Naive thymus-derived CD8-positive, alpha-beta T cell (primary cell): ENCODE results near the gene KRT31. TPM values are rescaled to one million over a fixed set of nuclear protein-coding genes. Genes with fewer than 3 reads are reported as not detected.
"Not testable (repeated sequence)": the region's sequence is repeated elsewhere in the genome, so short reads cannot be mapped to it uniquely, and the experiment has no call there.

Source experiments
- ATAC-seq, 2 donors: fragments of 150-1000 bp; cut with Tn5 transposase in 1 of 2; sonication (Bioruptor Pico), chemical (Tn5 transposase) in 1 of 2; 1 replicate in 1 of 2; 2 replicates in 1 of 2; pipeline ENCODE4 v1.10.0; 2021; ENCODE audit warnings: mild to moderate bottlenecking in 2 of 2, moderate library complexity in 2 of 2
- POLR2A ChIA-PET: fragments of 350-600 bp; sonication (Branson Sonifier 250); formaldehyde crosslinking; loops from one replicate; lab custom pipeline; 2021; ENCODE audit warnings: antibody characterized with exemption; lab: Charles Lee
- DNase-seq, 10 donors: peaks; one replicate each; pipeline versions ENCODE4 v3.0.0 to v3.0.0-alpha.2; 2020 to 2022
- H3K27ac Mint-ChIP-seq, 10 donors: one replicate each; pipeline ENCODE4 v1.8.0; 2020 to 2022; ENCODE audit warnings: mild to moderate bottlenecking in 10 of 10, mixed read lengths in 10 of 10, moderate library complexity in 4 of 10, inconsistent platforms in 1 of 10
- H3K27me3 Mint-ChIP-seq, 5 donors: one replicate each; pipeline ENCODE4 v1.8.0; 2021 to 2022; ENCODE audit warnings: mixed read lengths in 5 of 5
- H3K36me3 Mint-ChIP-seq, 3 donors: one replicate each; pipeline ENCODE4 v1.8.0; 2020 to 2022; ENCODE audit warnings: mixed read lengths in 3 of 3, mild to moderate bottlenecking in 2 of 3, inconsistent platforms in 1 of 3
- H3K4me1 Mint-ChIP-seq, 4 donors: one replicate each; pipeline ENCODE4 v1.8.0; 2021 to 2022; ENCODE audit warnings: mixed read lengths in 4 of 4
- H3K4me3 Mint-ChIP-seq, 10 donors: one replicate each; pipeline ENCODE4 v1.8.0; 2020 to 2022; ENCODE audit warnings: mild to moderate bottlenecking in 10 of 10, mixed read lengths in 10 of 10, moderate library complexity in 6 of 10, inconsistent platforms in 1 of 10
- H3K9me3 Mint-ChIP-seq, 9 donors: one replicate each; pipeline ENCODE4 v1.8.0; 2020 to 2022; ENCODE audit warnings: mixed read lengths in 9 of 9, mild to moderate bottlenecking in 3 of 9, inconsistent platforms in 1 of 9, moderate library complexity in 1 of 9
- polyA plus RNA-seq, 3 donors: library from polyadenylated mRNA; unstranded; fragments of 300-500 nt; fragmentation: Illumina TruSeq; gene quantifications; one replicate each; pipeline ENCODE4 v1.2.3, GENCODE V29; 2021
- total RNA-seq, 8 experiments: library from RNA in 2 of 8; stranded (reverse) in 2 of 8; gene quantifications; one replicate each; pipeline ENCODE4 v1.2.3 and lab custom pipeline; 2021 to 2026

Gene KRT31
- total and polyA plus RNA-seq, 5 experiments from 2014 or later: not detected

DNA sequence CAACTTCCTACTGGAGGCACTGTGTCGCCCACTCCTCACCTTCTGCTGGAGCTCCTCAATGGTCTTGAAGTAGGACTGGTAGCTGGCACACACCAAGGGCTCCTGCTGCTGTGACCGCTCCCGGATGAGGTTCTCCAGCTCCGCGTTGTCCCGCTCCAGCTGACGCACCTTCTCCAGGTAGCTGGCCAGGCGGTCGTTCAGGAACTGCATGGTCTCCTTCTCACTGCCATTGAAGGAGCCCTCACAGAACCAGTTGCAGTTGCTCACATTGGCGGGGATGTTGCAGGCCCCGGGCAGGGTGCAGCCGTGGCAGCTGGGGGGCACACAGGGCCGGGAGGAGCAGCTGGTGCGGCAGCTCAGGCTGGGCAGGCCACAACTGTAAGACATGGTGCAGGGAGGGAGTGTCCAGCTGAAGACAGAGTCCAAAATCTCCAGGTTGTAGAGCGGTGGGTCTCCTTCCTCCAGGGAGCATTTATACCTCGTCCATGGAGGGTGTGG is 47.0 kb downstream of the KRT31 start, which contains the start of gene KRT33A:
TSS of gene KRT33A (minus strand) at position 448 of the 498 bp plus-strand sequence. CDS start at position 387, 61 bp downstream.
- POLR2A ChIA-PET: interaction anchor here (0.7 to 1.1 kb wide), 2 partner anchors 9 to 24 kb away, joined by 3 to 5 read pairs; no protein-coding TSS in a partner anchor
- H3K27me3 Mint-ChIP-seq, H3K4me3 Mint-ChIP-seq, H3K36me3 Mint-ChIP-seq, DNase-seq, ATAC-seq: not testable (repeated sequence)
- Mint-ChIP-seq H3K27ac (peak within 1 kb of the TSS in 5 of 10 donors; percentile 6 to 62 (median 45)), H3K9me3 (peaks cover 0 to 11% (median 0%) of the 10 kb centered on the region in 9 donors), H3K4me1 (peaks cover 10 to 23% (median 13%) of the 10 kb centered on the region in 4 donors)

DNA sequence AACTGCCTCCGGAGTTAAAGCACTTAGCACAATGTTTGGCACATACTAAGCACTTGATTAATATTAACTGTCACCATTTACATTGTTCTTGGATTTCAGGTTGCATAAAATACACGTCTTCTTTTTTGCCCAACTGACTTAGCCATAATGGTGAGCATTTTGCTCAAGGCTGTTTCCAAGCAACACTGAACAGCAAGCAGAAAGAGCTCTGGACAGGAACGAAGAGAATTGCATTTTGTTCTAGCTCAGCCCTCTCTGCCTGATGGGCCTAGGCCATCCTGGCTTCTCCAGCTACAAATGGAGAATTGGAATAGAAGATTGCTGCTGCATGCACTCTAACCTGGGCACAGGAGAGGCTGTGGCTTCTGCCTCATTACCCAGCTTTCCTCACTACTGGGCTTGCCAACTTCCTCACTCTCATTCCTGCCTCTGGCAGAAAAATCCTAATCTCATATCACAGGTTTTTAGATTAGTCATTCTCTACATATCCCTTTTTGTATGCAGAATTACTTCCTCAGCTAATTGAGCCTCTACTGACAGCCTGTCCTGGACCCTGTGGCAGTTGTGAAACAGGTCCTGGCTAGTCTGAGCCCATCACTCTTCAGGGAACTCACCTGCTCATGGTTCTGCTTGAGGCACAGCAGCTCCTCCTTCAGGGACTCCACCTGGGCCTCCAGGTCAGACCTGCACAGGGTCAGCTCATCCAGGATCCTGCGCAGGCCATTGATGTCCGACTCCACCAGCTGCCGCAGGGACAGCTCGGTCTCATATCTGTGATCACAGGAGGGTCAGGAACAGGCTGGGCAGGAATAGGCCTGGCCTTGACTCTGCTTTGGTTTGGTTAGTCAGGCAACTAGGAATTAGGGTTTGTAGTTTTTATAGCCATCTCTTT is 49.3 kb downstream of the KRT31 start:
- no peak overlapping the region for H3K4me3 Mint-ChIP-seq

DNA sequence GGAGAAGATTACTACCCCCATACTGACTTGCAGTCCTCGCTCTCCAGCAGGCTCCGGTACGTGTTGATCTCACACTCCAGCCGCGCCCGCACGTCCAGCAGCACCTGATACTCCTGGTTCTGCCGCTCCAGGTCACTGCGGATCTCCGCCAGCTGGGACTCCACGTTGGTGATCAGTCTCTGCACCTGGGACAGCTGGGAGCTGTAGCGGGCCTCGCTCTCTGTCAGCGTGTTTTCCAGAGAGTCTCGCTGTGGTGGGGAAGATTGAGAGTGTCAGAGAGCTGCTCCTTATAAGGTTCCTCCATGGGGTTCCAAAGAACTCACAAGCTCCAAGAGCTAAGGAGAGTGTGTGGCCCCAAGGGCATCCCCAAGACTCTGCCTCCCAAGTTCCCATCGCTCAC is 51.0 kb downstream of the KRT31 start:
- Mint-ChIP-seq H3K36me3 (peaks cover 0 to 16% (median 11%) of the 10 kb centered on the region in 3 donors), H3K4me1 (peaks cover 18 to 34% (median 26%) of the 10 kb centered on the region in 4 donors), H3K27ac (peak overlapping the region in 1 of 10 donors; percentile 51), H3K9me3 (peaks cover 0 to 23% (median 10%) of the 10 kb centered on the region in 9 donors)
- POLR2A ChIA-PET: interaction anchor here (1.1 kb wide), 1 partner anchor 22 kb away, joined by 3 read pairs; no protein-coding TSS in a partner anchor
- not testable (repeated sequence) for H3K4me3 Mint-ChIP-seq, DNase-seq, H3K27me3 Mint-ChIP-seq, ATAC-seq

More for the DNA sequence above, 49.3 kb downstream of the KRT31 start:
- DNase-seq (no peak), ATAC-seq (no peak)
- peaks cover 0 to 16% (median 4%) of the 10 kb centered on the region in 9 donors for H3K9me3 Mint-ChIP-seq
- peaks cover 12 to 27% (median 19%) of the 10 kb centered on the region in 4 donors for H3K4me1 Mint-ChIP-seq
- H3K27me3 Mint-ChIP-seq: peaks cover 0 to 8% (median 0%) of the 10 kb centered on the region in 5 donors
- peaks cover 0 to 9% (median 4%) of the 10 kb centered on the region in 3 donors for H3K36me3 Mint-ChIP-seq
- POLR2A ChIA-PET: interaction anchor here (1.0 kb wide), 1 partner anchor 40 kb away, joined by 3 read pairs; no protein-coding TSS in a partner anchor
- H3K27ac Mint-ChIP-seq: peak overlapping the region in 1 of 10 donors; percentile 72

DNA sequence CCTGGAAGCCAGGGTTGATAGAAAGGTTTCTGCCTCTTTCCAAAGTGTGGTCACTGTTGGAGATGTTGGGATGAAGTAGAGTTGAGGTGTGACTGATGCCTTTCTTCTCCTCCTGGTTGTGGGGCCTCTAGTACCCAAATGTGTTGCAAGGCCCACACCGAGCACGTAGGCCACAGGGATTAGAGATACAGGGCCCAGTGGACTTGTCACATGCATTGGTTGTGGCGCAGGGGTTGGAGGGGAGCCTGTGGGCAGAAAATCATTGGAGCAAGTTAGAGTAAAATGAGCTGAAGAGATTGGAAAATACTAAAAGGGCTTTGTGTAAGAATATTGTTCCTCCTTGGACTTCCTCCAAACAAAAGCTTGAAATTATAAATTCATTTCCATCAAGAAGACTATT is 51.4 kb downstream of the KRT31 start:
- ATAC-seq (no peak), DNase-seq (no peak)
- Mint-ChIP-seq H3K36me3 (peaks cover 0 to 16% (median 11%) of the 10 kb centered on the region in 3 donors), H3K4me1 (peaks cover 18 to 38% (median 28%) of the 10 kb centered on the region in 4 donors), H3K27ac (peak overlapping the region in 4 of 10 donors; percentile 34 to 78 (median 56)), H3K9me3 (peaks cover 0 to 24% (median 10%) of the 10 kb centered on the region in 9 donors), H3K27me3 (peaks cover 0 to 1% (median 0%) of the 10 kb centered on the region in 5 donors), H3K4me3 (no peak overlapping the region)
- POLR2A ChIA-PET: interaction anchor here (1.1 kb wide), 1 partner anchor 22 kb away, joined by 3 read pairs; no protein-coding TSS in a partner anchor

Other genes with a start within 250 kb of the KRT31 start
Only the 30 nearest of the 31 such genes appear.
- gene KRTAP4-4, start 236.9 kb downstream of the KRT31 start, total RNA-seq: not detected
- gene KRTAP4-4, start 236.9 kb downstream of the KRT31 start, polyA plus RNA-seq: not detected
- gene KRTAP4-3, start 229.4 kb downstream of the KRT31 start, total RNA-seq: not detected
- not detected for gene KRTAP4-3, start 229.4 kb downstream of the KRT31 start, polyA plus RNA-seq
- not detected for gene KRTAP4-2, start 219.4 kb downstream of the KRT31 start, total RNA-seq
- gene KRTAP4-2, start 219.4 kb downstream of the KRT31 start, polyA plus RNA-seq: not detected
- not detected for gene KRTAP4-1, start 212.7 kb downstream of the KRT31 start, total RNA-seq
- not detected for gene KRTAP4-1, start 212.7 kb downstream of the KRT31 start, polyA plus RNA-seq
- not detected for gene KRTAP9-1, start 207.7 kb downstream of the KRT31 start, total RNA-seq
- gene KRTAP9-1, start 207.7 kb downstream of the KRT31 start, polyA plus RNA-seq: not detected
- not detected for gene KRTAP9-2, start 171.0 kb downstream of the KRT31 start, total RNA-seq
- gene KRTAP9-2, start 171.0 kb downstream of the KRT31 start, polyA plus RNA-seq: not detected
- not detected for gene KRTAP9-3, start 165.2 kb downstream of the KRT31 start, total RNA-seq
- not detected for gene KRTAP9-3, start 165.2 kb downstream of the KRT31 start, polyA plus RNA-seq
- gene KRTAP9-8, start 159.6 kb downstream of the KRT31 start, total RNA-seq: not detected
- not detected for gene KRTAP9-8, start 159.6 kb downstream of the KRT31 start, polyA plus RNA-seq
- gene KRTAP9-4, start 147.9 kb downstream of the KRT31 start, total RNA-seq: not detected
- not detected for gene KRTAP9-4, start 147.9 kb downstream of the KRT31 start, polyA plus RNA-seq
- not detected for gene KRTAP9-9, start 142.2 kb downstream of the KRT31 start, total RNA-seq
- not detected for gene KRTAP9-9, start 142.2 kb downstream of the KRT31 start, polyA plus RNA-seq
- gene KRTAP9-6, start 132.2 kb downstream of the KRT31 start, total RNA-seq: not detected
- gene KRTAP9-6, start 132.2 kb downstream of the KRT31 start, polyA plus RNA-seq: not detected
- gene KRTAP9-7, start 121.9 kb downstream of the KRT31 start, total RNA-seq: not detected
- gene KRTAP9-7, start 121.9 kb downstream of the KRT31 start, polyA plus RNA-seq: not detected
- gene KRTAP29-1, start 94.8 kb downstream of the KRT31 start, total RNA-seq: not detected
- 1 to 10 TPM in 1 of 3 donors, not detected in 2; 1.1 TPM for gene KRTAP29-1, start 94.8 kb downstream of the KRT31 start, polyA plus RNA-seq
- under 1 TPM in 1 of 2 experiments, not detected in 1; 0.23 TPM for gene KRTAP16-1, start 88.3 kb downstream of the KRT31 start, total RNA-seq
- under 1 TPM in 1 of 3 donors, not detected in 2; 0.12 TPM for gene KRTAP16-1, start 88.3 kb downstream of the KRT31 start, polyA plus RNA-seq
- not detected for gene KRTAP17-1, start 81.9 kb downstream of the KRT31 start, total RNA-seq
- gene KRTAP17-1, start 81.9 kb downstream of the KRT31 start, polyA plus RNA-seq: not detected
- not detected for gene KRT33A, start 46.8 kb downstream of the KRT31 start, total RNA-seq
- gene KRT33A, start 46.8 kb downstream of the KRT31 start, polyA plus RNA-seq: not detected
- not detected for gene KRT33B, start 27.8 kb downstream of the KRT31 start, total RNA-seq
- gene KRT33B, start 27.8 kb downstream of the KRT31 start, polyA plus RNA-seq: not detected
- not detected for gene KRT34, start 15.3 kb downstream of the KRT31 start, total RNA-seq
- not detected for gene KRT34, start 15.3 kb downstream of the KRT31 start, polyA plus RNA-seq
- not detected for gene KRT37, start 27.0 kb upstream of the KRT31 start, total RNA-seq
- not detected for gene KRT37, start 27.0 kb upstream of the KRT31 start, polyA plus RNA-seq
- gene KRT38, start 43.4 kb upstream of the KRT31 start, total RNA-seq: not detected
- gene KRT38, start 43.4 kb upstream of the KRT31 start, polyA plus RNA-seq: not detected
- not detected for gene KRT32, start 69.8 kb upstream of the KRT31 start, total RNA-seq
- not detected for gene KRT32, start 69.8 kb upstream of the KRT31 start, polyA plus RNA-seq
- not detected for gene KRT35, start 83.5 kb upstream of the KRT31 start, total RNA-seq
- gene KRT35, start 83.5 kb upstream of the KRT31 start, polyA plus RNA-seq: not detected
- not detected for gene KRT36, start 92.3 kb upstream of the KRT31 start, total RNA-seq
- not detected for gene KRT36, start 92.3 kb upstream of the KRT31 start, polyA plus RNA-seq
- not detected for gene KRT13, start 108.0 kb upstream of the KRT31 start, total RNA-seq
- not detected for gene KRT13, start 108.0 kb upstream of the KRT31 start, polyA plus RNA-seq
- not detected for gene KRT15, start 121.3 kb upstream of the KRT31 start, total RNA-seq
- gene KRT15, start 121.3 kb upstream of the KRT31 start, polyA plus RNA-seq: not detected
- gene KRT19, start 130.7 kb upstream of the KRT31 start, total RNA-seq: not detected
- gene KRT19, start 130.7 kb upstream of the KRT31 start, polyA plus RNA-seq: not detected
- gene KRT9, start 174.5 kb upstream of the KRT31 start, total RNA-seq: not detected
- not detected for gene KRT9, start 174.5 kb upstream of the KRT31 start, polyA plus RNA-seq
- not detected for gene KRT14, start 189.3 kb upstream of the KRT31 start, total RNA-seq
- gene KRT14, start 189.3 kb upstream of the KRT31 start, polyA plus RNA-seq: not detected
- gene KRT16, start 215.2 kb upstream of the KRT31 start, total RNA-seq: not detected
- not detected for gene KRT16, start 215.2 kb upstream of the KRT31 start, polyA plus RNA-seq
- not detected for gene KRT17, start 227.0 kb upstream of the KRT31 start, total RNA-seq
- gene KRT17, start 227.0 kb upstream of the KRT31 start, polyA plus RNA-seq: not detected